Measurements from ENCODE around the gene MBD3L3. TPM values are rescaled to one million over a fixed set of nuclear protein-coding genes. Genes with fewer than 3 reads are reported as not detected.

Gene MBD3L3
- total RNA-seq, 1 experiment from 2014 or later = not detected

- DNase-seq (ENCODE audit: low read depth, low spot score) = peak; percentile 49
These were observed 44.8 kb downstream of the MBD3L3 start for GRCh38 chr19:7013678-7014077.

DNA sequence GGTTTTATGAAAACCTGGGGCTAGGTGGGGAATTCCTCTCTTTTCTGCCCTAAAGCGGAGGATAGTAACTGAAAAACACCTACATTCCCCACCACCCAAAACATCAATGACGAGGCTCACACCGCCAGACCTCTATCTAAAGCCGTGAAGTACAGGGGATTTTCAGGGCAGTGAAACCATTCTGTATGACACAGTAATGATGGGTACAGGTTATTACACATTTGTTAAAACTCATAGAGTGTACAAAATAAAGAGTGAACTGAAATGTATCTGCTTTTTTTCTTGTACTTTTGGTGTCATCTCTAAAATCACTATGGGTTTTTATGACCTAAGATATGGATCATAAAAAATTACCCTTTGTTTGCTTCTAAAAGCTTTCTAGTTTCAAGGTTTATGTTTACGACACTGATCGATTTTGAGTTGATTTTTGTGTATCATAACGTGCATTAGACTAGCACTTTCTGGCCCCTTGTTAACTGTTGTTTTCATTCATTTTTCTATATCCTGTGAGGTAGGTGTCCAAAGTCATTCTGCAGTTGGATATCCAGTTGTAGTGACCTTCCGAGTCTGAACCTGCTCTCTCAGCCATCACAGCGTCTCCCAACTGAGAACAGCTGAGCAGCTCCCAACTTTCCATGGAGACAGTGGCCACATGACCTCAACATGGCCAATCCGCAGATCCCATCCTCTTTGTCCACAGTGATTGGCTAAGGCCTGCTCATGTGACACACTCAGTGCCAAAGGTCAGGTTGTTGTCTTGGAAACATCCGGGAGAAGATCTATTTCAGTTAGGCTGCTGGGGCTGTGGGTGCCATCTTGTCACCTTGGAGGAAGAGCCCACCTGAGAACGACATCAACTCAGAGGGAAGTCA is 47.5 kb downstream of the MBD3L3 start:
- in situ Hi-C loops (cut with HindIII; ENCODE audit: low pct_unique_long_range_greater_than_20kb, low sequenced_read_pairs) = no loop called here
- no peak for DNase-seq (ENCODE audit: low read depth, low spot score)

More at GRCh38 chr19:7013678-7014077, 44.8 kb downstream of the MBD3L3 start:
- in situ Hi-C loops (cut with HindIII; ENCODE audit: low pct_unique_long_range_greater_than_20kb, low sequenced_read_pairs) = no loop called here

- in situ Hi-C loops (cut with HindIII; ENCODE audit: low pct_unique_long_range_greater_than_20kb, low sequenced_read_pairs) = no loop called here
- no peak for DNase-seq (ENCODE audit: low read depth, low spot score)
These were observed 50.6 kb downstream of the MBD3L3 start for GRCh38 chr19:7007859-7008258.

Other genes starting within 250 kb of the MBD3L3 start
- 0.08 and 0.27 TPM in 2 replicates for gene ADGRE1, start 171.1 kb downstream of the MBD3L3 start, total RNA-seq (2014; rRNA removed; shearing (Covaris generic))
- not detected in 2 replicates for gene MBD3L2B, start 37.2 kb downstream of the MBD3L3 start, total RNA-seq (2014; rRNA removed; shearing (Covaris generic))
- gene MBD3L5, start 28.1 kb downstream of the MBD3L3 start, total RNA-seq (2014; rRNA removed; shearing (Covaris generic)) = not detected in 2 replicates
- not detected in 2 replicates for gene MBD3L4, start 18.5 kb downstream of the MBD3L3 start, total RNA-seq (2014; rRNA removed; shearing (Covaris generic))
- gene MBD3L2, start 9.4 kb downstream of the MBD3L3 start, total RNA-seq (2014; rRNA removed; shearing (Covaris generic)) = not detected in 2 replicates
- 11.4 and 13.6 TPM in 2 replicates for gene ZNF557, start 11.0 kb upstream of the MBD3L3 start, total RNA-seq (2014; rRNA removed; shearing (Covaris generic))
- gene INSR, start 235.7 kb upstream of the MBD3L3 start, total RNA-seq (2014; rRNA removed; shearing (Covaris generic)) = 10.7 and 11.3 TPM in 2 replicates